CD14-positive monocyte (primary cell): ENCODE data around the gene IKZF1. TPM values are rescaled to one million over a fixed set of nuclear protein-coding genes. Genes with fewer than 3 reads are reported as not detected.

Source experiments
- DNase-seq, 3 donors: peaks; one replicate each; pipeline ENCODE4 v3.0.0-alpha.2; 2011 to 2022
- H2AFZ ChIP-seq: 2 replicates; pipeline ENCODE4 v1.6.0; 2012; ENCODE audit warnings: mild to moderate bottlenecking, low read depth, low read length, inconsistent platforms; ENCODE audit not compliant: insufficient read depth, poor library complexity, severe bottlenecking
- H3K27ac ChIP-seq, 2 donors: 1 replicate in 1 of 2; 2 replicates in 1 of 2; pipeline ENCODE4 v1.5.1; 2012 to 2013; ENCODE audit warnings: low read length in 2 of 2, control low read depth in 1 of 2, inconsistent platforms in 1 of 2, low read depth in 1 of 2, mild to moderate bottlenecking in 1 of 2
- H3K27me3 ChIP-seq, 2 donors: one replicate each; pipeline versions ENCODE4 v1.6.0 to v1.6.1; 2011 to 2013; ENCODE audit warnings: low read length in 2 of 2; ENCODE audit not compliant: control insufficient read depth in 2 of 2, insufficient read depth in 2 of 2
- H3K36me3 ChIP-seq, 2 donors: replicated peaks in 1 of 2; 1 replicate in 1 of 2; 2 replicates in 1 of 2; pipeline versions ENCODE4 v1.5.1 to v1.6.1; 2012 to 2013; ENCODE audit warnings: low read length in 2 of 2, control low read depth in 1 of 2, inconsistent platforms in 1 of 2, mild to moderate bottlenecking in 1 of 2; ENCODE audit not compliant: insufficient read depth in 2 of 2, control insufficient read depth in 1 of 2
- H3K4me1 ChIP-seq, 2 donors: 1 replicate in 1 of 2; 2 replicates in 1 of 2; pipeline versions ENCODE4 v1.5.1 to v1.6.1; 2012 to 2013; ENCODE audit warnings: low read length in 2 of 2, control low read depth in 1 of 2, inconsistent platforms in 1 of 2, mild to moderate bottlenecking in 1 of 2, moderate library complexity in 1 of 2; ENCODE audit not compliant: insufficient read depth in 2 of 2, control insufficient read depth in 1 of 2
- H3K4me2 ChIP-seq: replicated peaks from 2 replicates; pipeline ENCODE3; 2012; ENCODE audit warnings: low read length, moderate library complexity, mild to moderate bottlenecking; ENCODE audit not compliant: poor library complexity, severe bottlenecking; ENCODE audit errors: extremely low read depth
- H3K4me3 ChIP-seq, 3 experiments: fragments of 200-600 bp in 1 of 3; sonication (generic) in 1 of 3; replicated peaks in 1 of 3; 1 replicate in 2 of 3; 2 replicates in 1 of 3; pipeline ENCODE4 v1.5.1; 2011 to 2013; ENCODE audit warnings: low read length in 3 of 3, mild to moderate bottlenecking in 3 of 3, control low read depth in 2 of 3, low read depth in 2 of 3, inconsistent platforms in 1 of 3, moderate library complexity in 1 of 3
- H3K79me2 ChIP-seq: 2 replicates; pipeline ENCODE4 v1.6.0; 2012; ENCODE audit warnings: mild to moderate bottlenecking, control low read depth, inconsistent platforms, low read length, moderate library complexity; ENCODE audit not compliant: insufficient read depth
- H3K9ac ChIP-seq: 2 replicates; pipeline ENCODE4 v1.6.0; 2017; ENCODE audit warnings: low read length, mild to moderate bottlenecking; ENCODE audit not compliant: insufficient read depth, poor library complexity, severe bottlenecking
- H3K9me3 ChIP-seq, 2 donors: replicated peaks in 1 of 2; 1 replicate in 1 of 2; 2 replicates in 1 of 2; pipeline versions ENCODE4 v1.5.1 to v1.6.1; 2012 to 2013; ENCODE audit warnings: low read length in 2 of 2, control low read depth in 1 of 2; ENCODE audit not compliant: control insufficient read depth in 1 of 2, insufficient read depth in 1 of 2
- H4K20me1 ChIP-seq: 2 replicates; pipeline ENCODE4 v1.6.0; 2012; ENCODE audit warnings: mild to moderate bottlenecking, low read length, control low read depth, moderate library complexity; ENCODE audit not compliant: insufficient read depth
- H3K27ac Mint-ChIP-seq, 7 donors: one replicate each; pipeline ENCODE4 v1.8.0; 2020; ENCODE audit warnings: mild to moderate bottlenecking in 7 of 7, mixed read lengths in 7 of 7, moderate library complexity in 6 of 7, inconsistent platforms in 2 of 7
- H3K27me3 Mint-ChIP-seq, 3 donors: one replicate each; pipeline ENCODE4 v1.8.0; 2021 to 2022; ENCODE audit warnings: low read depth in 3 of 3, mild to moderate bottlenecking in 3 of 3, mixed read lengths in 3 of 3, moderate library complexity in 3 of 3, inconsistent platforms in 1 of 3
- H3K36me3 Mint-ChIP-seq, 2 donors: one replicate each; pipeline ENCODE4 v1.8.0; 2020; ENCODE audit warnings: mixed read lengths in 2 of 2, inconsistent platforms in 1 of 2, mild to moderate bottlenecking in 1 of 2
- H3K4me1 Mint-ChIP-seq: one replicate; pipeline ENCODE4 v1.8.0; 2020; ENCODE audit warnings: mild to moderate bottlenecking, mixed read lengths
- H3K4me3 Mint-ChIP-seq, 2 donors: one replicate each; pipeline ENCODE4 v1.8.0; 2020; ENCODE audit warnings: mild to moderate bottlenecking in 2 of 2, mixed read lengths in 2 of 2, moderate library complexity in 1 of 2
- H3K9me3 Mint-ChIP-seq, 7 donors: one replicate each; pipeline ENCODE4 v1.8.0; 2020 to 2022; ENCODE audit warnings: mixed read lengths in 7 of 7, mild to moderate bottlenecking in 6 of 7, moderate library complexity in 6 of 7, inconsistent platforms in 2 of 7
- WGBS: methylation state at CpG from one replicate; pipeline ENCODE4 v1.1.5; 2013; ENCODE audit warnings: missing lambda C conversion rate; ENCODE audit not compliant: insufficient coverage; 5-methylcytosine and 5-hydroxymethylcytosine counted together
- intact Hi-C, 2 donors: fragments of 100-400 bp; cut with micrococcal nuclease; formaldehyde crosslinking; loops; one replicate each; pipeline versions ENCODE4 v1.15.0 to v1.15.1; 2023
- polyA plus RNA-seq, 3 donors: library from polyadenylated mRNA; depleted of rRNA in 1 of 3; unstranded in 2 of 3; stranded (reverse) in 1 of 3; fragments of 300-500 nt in 2 of 3; fragments of >200 nt in 1 of 3; fragmentation: Illumina TruSeq in 2 of 3; gene quantifications; 1 replicate in 2 of 3; 2 replicates in 1 of 3; pipeline ENCODE4 v1.2.3, GENCODE V29; 2012 to 2021
- TF ChIP-seq, protein P1 (sequence below): fragments of 200-600 bp; IDR thresholded peaks from one replicate; pipeline ENCODE4 v1.8.0; 2022; ENCODE audit warnings: antibody characterized with exemption, mild to moderate bottlenecking

The IKZF1 gene
- polyA plus RNA-seq, 3 donors: 38.4 to 130 (median 80.2) TPM

GRCh38 chr7:50367100-50367499, 62.6 kb downstream of the IKZF1 start:
- Histone ChIP-seq H3K9ac (no peak overlapping the region), H3K27ac (peak overlapping the region in 1 of 2 donors; percentile 59), H3K36me3 (peaks cover 79 to 100% of the 10 kb centered on the region in 2 donors), H3K79me2 (peaks cover 100% of the 10 kb centered on the region), H4K20me1 (peaks cover 100% of the 10 kb centered on the region), H2AFZ (no peak overlapping the region), H3K9me3 (peaks cover 0 to 6% of the 10 kb centered on the region in 2 donors), H3K4me3 (no peak overlapping the region), H3K4me2 (no peak overlapping the region), H3K27me3 (no peaks in the 10 kb centered on the region), H3K4me1 (peaks cover 4 to 9% of the 10 kb centered on the region in 2 donors)
- WGBS: no CpG with 5 or more reads among the region's 2 CpGs
- TF ChIP-seq, protein P1, sequence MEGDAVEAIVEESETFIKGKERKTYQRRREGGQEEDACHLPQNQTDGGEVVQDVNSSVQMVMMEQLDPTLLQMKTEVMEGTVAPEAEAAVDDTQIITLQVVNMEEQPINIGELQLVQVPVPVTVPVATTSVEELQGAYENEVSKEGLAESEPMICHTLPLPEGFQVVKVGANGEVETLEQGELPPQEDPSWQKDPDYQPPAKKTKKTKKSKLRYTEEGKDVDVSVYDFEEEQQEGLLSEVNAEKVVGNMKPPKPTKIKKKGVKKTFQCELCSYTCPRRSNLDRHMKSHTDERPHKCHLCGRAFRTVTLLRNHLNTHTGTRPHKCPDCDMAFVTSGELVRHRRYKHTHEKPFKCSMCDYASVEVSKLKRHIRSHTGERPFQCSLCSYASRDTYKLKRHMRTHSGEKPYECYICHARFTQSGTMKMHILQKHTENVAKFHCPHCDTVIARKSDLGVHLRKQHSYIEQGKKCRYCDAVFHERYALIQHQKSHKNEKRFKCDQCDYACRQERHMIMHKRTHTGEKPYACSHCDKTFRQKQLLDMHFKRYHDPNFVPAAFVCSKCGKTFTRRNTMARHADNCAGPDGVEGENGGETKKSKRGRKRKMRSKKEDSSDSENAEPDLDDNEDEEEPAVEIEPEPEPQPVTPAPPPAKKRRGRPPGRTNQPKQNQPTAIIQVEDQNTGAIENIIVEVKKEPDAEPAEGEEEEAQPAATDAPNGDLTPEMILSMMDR: no peak
- Mint-ChIP-seq H3K9me3 (peaks cover 0 to 3% (median 3%) of the 10 kb centered on the region in 7 donors), H3K27me3 (no peaks in the 10 kb centered on the region), H3K36me3 (peaks cover 69 to 88% of the 10 kb centered on the region in 2 donors), H3K27ac (peak overlapping the region in 2 of 7 donors; percentile 0 to 51), H3K4me1 (peaks cover 20% of the 10 kb centered on the region), H3K4me3 (no peak overlapping the region)
- intact Hi-C loops: loop anchor here in 1 of 2 donors (5.0 kb wide), 1 partner anchor 165 kb away; no protein-coding TSS in a partner anchor
- no peak for DNase-seq

DNA sequence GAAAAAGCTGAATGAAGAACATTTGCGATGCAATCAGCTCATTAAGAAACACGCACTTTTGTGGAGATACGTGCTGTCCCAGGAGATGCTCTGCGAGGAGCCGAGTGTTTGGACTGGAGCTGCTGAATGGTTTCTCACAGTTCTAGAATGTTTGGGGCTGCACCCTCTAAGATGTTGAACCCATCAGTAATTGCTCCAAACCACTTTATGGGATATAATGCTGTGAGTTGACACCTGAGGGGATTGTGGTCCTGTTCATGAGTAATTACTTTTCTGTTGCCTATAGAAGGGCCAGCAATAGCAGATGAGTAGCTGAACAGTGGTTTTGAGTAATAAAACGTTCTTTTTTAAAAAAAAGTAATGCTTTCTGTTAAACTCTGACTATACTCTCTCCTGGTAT, 63.1 kb downstream of the IKZF1 start:
- no peaks in the 10 kb centered on the region for H3K27me3 Mint-ChIP-seq
- TF ChIP-seq, protein P1: no peak
- Histone ChIP-seq H3K4me2 (no peak overlapping the region), H3K4me3 (no peak overlapping the region), H3K9me3 (peaks cover 0 to 6% of the 10 kb centered on the region in 2 donors), H3K9ac (no peak overlapping the region), H3K27ac (peak overlapping the region in 1 of 2 donors; percentile 59), H3K4me1 (peaks cover 3 to 4% of the 10 kb centered on the region in 2 donors), H2AFZ (no peak overlapping the region), H3K27me3 (no peaks in the 10 kb centered on the region), H3K36me3 (peaks cover 79 to 100% of the 10 kb centered on the region in 2 donors), H3K79me2 (peaks cover 100% of the 10 kb centered on the region), H4K20me1 (peaks cover 100% of the 10 kb centered on the region)
- no peak for DNase-seq
- H3K27ac Mint-ChIP-seq: peak overlapping the region in 1 of 7 donors; percentile 0
- no peak overlapping the region for H3K4me3 Mint-ChIP-seq
- H3K4me1 Mint-ChIP-seq: peaks cover 15% of the 10 kb centered on the region
- intact Hi-C loops: loop anchor here in 1 of 2 donors (5.0 kb wide), 1 partner anchor 165 kb away; no protein-coding TSS in a partner anchor
- H3K36me3 Mint-ChIP-seq: peaks cover 71 to 88% of the 10 kb centered on the region in 2 donors
- 91% methylated on average over 5 of the region's 6 CpGs for WGBS
- H3K9me3 Mint-ChIP-seq: peaks cover 0 to 3% (median 3%) of the 10 kb centered on the region in 7 donors
